ENCODE data around the gene PCIF1.

DNA sequence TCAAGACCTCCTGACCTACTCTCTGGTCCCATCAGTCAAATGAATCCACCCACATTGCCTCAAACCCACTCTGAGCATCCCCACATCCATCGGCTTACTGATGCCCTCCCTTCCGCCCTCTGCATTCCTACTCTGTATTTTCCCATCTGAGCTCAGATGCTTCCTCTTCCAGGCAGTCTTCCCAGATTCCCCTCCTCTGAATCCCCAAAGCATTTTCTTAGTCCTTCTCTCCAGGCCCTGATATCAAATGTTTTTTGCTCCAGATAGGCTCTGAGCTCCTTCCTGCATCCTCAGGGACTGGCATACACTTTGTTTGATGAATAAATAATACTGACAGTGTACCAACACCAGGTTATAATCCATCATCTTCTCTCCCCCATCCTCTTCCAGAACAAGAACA, 26.4 kb upstream of the PCIF1 start:
- TF ChIP-seq EZH2 (IDR thresholded peaks at IDR 0.05; ENCODE audit: insufficient read depth, poor library complexity, severe bottlenecking) (no peak), EZH2phosphoT487 (IDR thresholded peaks at IDR 0.05; ENCODE audit: insufficient read depth, low read depth) (no peak)

Data from GM23248 (cell line).